ENCODE measurements around the gene AFAP1.

AFAP1 gene

GRCh38 chr4:7805533-7806337 is 133.9 kb downstream of the AFAP1 start:
- Histone ChIP-seq H3K4me1 (no peaks in the 10 kb centered on the region), H3K4me3 (ENCODE audit: low read depth, low read length) (no peak overlapping the region), H3K36me3 (peaks cover 53% of the 10 kb centered on the region), H3K9me3 (no peaks in the 10 kb centered on the region), H3K27me3 (no peaks in the 10 kb centered on the region)
- no peak for DNase-seq
- TF ChIP-seq, protein P1, sequence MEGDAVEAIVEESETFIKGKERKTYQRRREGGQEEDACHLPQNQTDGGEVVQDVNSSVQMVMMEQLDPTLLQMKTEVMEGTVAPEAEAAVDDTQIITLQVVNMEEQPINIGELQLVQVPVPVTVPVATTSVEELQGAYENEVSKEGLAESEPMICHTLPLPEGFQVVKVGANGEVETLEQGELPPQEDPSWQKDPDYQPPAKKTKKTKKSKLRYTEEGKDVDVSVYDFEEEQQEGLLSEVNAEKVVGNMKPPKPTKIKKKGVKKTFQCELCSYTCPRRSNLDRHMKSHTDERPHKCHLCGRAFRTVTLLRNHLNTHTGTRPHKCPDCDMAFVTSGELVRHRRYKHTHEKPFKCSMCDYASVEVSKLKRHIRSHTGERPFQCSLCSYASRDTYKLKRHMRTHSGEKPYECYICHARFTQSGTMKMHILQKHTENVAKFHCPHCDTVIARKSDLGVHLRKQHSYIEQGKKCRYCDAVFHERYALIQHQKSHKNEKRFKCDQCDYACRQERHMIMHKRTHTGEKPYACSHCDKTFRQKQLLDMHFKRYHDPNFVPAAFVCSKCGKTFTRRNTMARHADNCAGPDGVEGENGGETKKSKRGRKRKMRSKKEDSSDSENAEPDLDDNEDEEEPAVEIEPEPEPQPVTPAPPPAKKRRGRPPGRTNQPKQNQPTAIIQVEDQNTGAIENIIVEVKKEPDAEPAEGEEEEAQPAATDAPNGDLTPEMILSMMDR (IDR thresholded peaks at IDR 0.05; ENCODE audit: low read depth, low read length), result no peak

GRCh38 chr4:7804756-7805385 is 134.8 kb downstream of the AFAP1 start:
- no peaks in the 10 kb centered on the region for H3K27me3 ChIP-seq
- H3K4me3 ChIP-seq (ENCODE audit: low read depth, low read length), result no peak overlapping the region
- TF ChIP-seq, protein P1 (IDR thresholded peaks at IDR 0.05; ENCODE audit: low read depth, low read length), result no peak
- no peak for DNase-seq
- no peaks in the 10 kb centered on the region for H3K4me1 ChIP-seq
- H3K36me3 ChIP-seq, result peaks cover 53% of the 10 kb centered on the region
- no peaks in the 10 kb centered on the region for H3K9me3 ChIP-seq

- peak; percentile 85 for DNase-seq
- Histone ChIP-seq H3K9me3 (no peaks in the 10 kb centered on the region), H3K36me3 (peaks cover 55% of the 10 kb centered on the region), H3K4me1 (no peaks in the 10 kb centered on the region), H3K27me3 (no peaks in the 10 kb centered on the region), H3K4me3 (ENCODE audit: low read depth, low read length) (no peak overlapping the region)
- TF ChIP-seq, protein P1 (IDR thresholded peaks at IDR 0.05; ENCODE audit: low read depth, low read length), result peak; percentile 98
These were observed 135.5 kb downstream of the AFAP1 start for GRCh38 chr4:7803992-7804755.

DNA sequence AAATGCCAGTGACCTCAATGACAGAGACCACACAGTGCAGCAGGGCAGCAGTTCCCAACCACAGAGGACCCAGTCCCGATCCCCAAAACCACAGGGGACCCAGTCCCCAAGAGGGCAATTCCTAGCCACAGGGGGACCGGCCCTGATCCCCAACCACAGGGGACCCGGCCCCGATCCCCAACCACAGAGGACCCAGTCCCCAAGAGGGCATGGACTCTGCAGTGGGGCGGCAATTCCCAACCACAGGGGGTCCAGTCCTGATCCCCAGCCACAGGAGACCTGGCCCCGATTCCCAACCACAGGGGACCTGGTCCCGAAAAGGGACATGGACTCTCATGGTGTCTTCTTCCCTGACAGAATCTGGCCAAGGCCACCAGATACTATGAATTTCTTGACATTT is 136.3 kb downstream of the AFAP1 start:
- Histone ChIP-seq H3K36me3 (peaks cover 55% of the 10 kb centered on the region), H3K9me3 (peaks cover 3% of the 10 kb centered on the region; the same call in 1 of the 2 replicates), H3K4me1 (no peaks in the 10 kb centered on the region), H3K4me3 (ENCODE audit: low read depth, low read length) (no peak overlapping the region), H3K27me3 (no peaks in the 10 kb centered on the region)
- DNase-seq, result no peak
- TF ChIP-seq, protein P1 (IDR thresholded peaks at IDR 0.05; ENCODE audit: low read depth, low read length), result no peak

GRCh38 chr4:7802093-7802726 is 137.5 kb downstream of the AFAP1 start:
- Histone ChIP-seq H3K4me3 (ENCODE audit: low read depth, low read length) (no peak overlapping the region), H3K36me3 (peaks cover 51% of the 10 kb centered on the region), H3K4me1 (no peaks in the 10 kb centered on the region), H3K9me3 (peaks cover 3% of the 10 kb centered on the region; the same call in 1 of the 2 replicates), H3K27me3 (no peaks in the 10 kb centered on the region)
- TF ChIP-seq, protein P1 (IDR thresholded peaks at IDR 0.05; ENCODE audit: low read depth, low read length), result peak; percentile 89
- peak; percentile 81 for DNase-seq

All from BE2C (cell line).